H1 (cell line): ENCODE measurements around the gene IFNG-AS1. TPM values are rescaled to one million over a fixed set of nuclear protein-coding genes. Genes with fewer than 3 reads are reported as not detected.

Experiments used
- BACH1 ChIP-seq: IDR thresholded peaks from 2 replicates; pipeline ENCODE4 v1.6.1; 2012; ENCODE audit warnings: low read length, improper control_type of control experiment
- CEBPB ChIP-seq: IDR thresholded peaks from 2 replicates; pipeline ENCODE4 v1.6.1; 2012; ENCODE audit warnings: low read depth, low read length
- EGR1 ChIP-seq: IDR thresholded peaks from 2 replicates; pipeline ENCODE4 v1.6.1; 2011; ENCODE audit warnings: low read depth, low read length, borderline replicate concordance
- KDM4A ChIP-seq: IDR thresholded peaks from one replicate; pipeline ENCODE4 v1.7.1; 2012; ENCODE audit warnings: low read depth, mild to moderate bottlenecking, moderate library complexity, low read length, inconsistent platforms; ENCODE audit not compliant: severe bottlenecking
- MAFK ChIP-seq: IDR thresholded peaks from 2 replicates; pipeline ENCODE4 v1.6.1; 2012; ENCODE audit warnings: low read depth, mild to moderate bottlenecking, improper control_type of control experiment, low read length
- POLR2AphosphoS5 ChIP-seq: IDR thresholded peaks from 2 replicates; pipeline ENCODE4 v1.6.1; 2011; ENCODE audit warnings: low read depth, low read length
- RNF2 ChIP-seq: fragments of 200-900, 300-1000 bp; sonication (generic); IDR thresholded peaks from 2 replicates; pipeline ENCODE4 v1.7.1; 2016; ENCODE audit warnings: borderline replicate concordance, low read depth, mild to moderate bottlenecking, antibody characterized with exemption, low read length; ENCODE audit not compliant: poor library complexity, severe bottlenecking; ENCODE audit errors: missing control alignments
- SIX5 ChIP-seq: IDR thresholded peaks from 2 replicates; pipeline ENCODE4 v1.6.1; 2011; ENCODE audit warnings: mild to moderate bottlenecking, low read depth, low read length
- polyA plus RNA-seq, 7 experiments: library from polyadenylated mRNA; depleted of rRNA in 3 of 7; stranded (reverse) in 5 of 7; unstranded in 2 of 7; fragments of >200 nt in 5 of 7; fragments of 200-250 nt in 2 of 7; gene quantifications; 1 replicate in 5 of 7; 2 replicates in 1 of 7; 4 replicates in 1 of 7; pipeline versions ENCODE4 v1.2.1 to v1.2.3, GENCODE V29; 2011 to 2013; ENCODE audit warnings: missing spikeins in 2 of 7, mixed read lengths in 2 of 7
- total RNA-seq: library from RNA; stranded (reverse); fragmentation: NEBNext Ultra II Directional; extraction: Animal tissue kit (Norgen Biotek cat#: 25700); gene quantifications from 2 replicates; pipeline ENCODE4 v1.2.1, GENCODE V29; 2021
- TF ChIP-seq, protein P1 (sequence below), 3 experiments: IDR thresholded peaks; 1 replicate in 2 of 3; 2 replicates in 1 of 3; pipeline versions ENCODE4 v1.5.1 to v1.6.1; 2011; ENCODE audit warnings: low read length in 3 of 3, mild to moderate bottlenecking in 3 of 3, inconsistent platforms in 2 of 3, low read depth in 1 of 3, moderate library complexity in 1 of 3; ENCODE audit not compliant: insufficient read depth in 1 of 3; ENCODE audit errors: control extremely low read depth in 1 of 3
- TF ChIP-seq, protein P2 (sequence below): IDR thresholded peaks from 2 replicates; pipeline ENCODE4 v1.6.1; 2011; ENCODE audit warnings: low read length, improper control_type of control experiment

Gene IFNG-AS1
- total and polyA plus RNA-seq, 2 of the 8 experiments (the other 6 are each of a cell fraction or from before 2014, with no cell fraction given): not detected

DNA sequence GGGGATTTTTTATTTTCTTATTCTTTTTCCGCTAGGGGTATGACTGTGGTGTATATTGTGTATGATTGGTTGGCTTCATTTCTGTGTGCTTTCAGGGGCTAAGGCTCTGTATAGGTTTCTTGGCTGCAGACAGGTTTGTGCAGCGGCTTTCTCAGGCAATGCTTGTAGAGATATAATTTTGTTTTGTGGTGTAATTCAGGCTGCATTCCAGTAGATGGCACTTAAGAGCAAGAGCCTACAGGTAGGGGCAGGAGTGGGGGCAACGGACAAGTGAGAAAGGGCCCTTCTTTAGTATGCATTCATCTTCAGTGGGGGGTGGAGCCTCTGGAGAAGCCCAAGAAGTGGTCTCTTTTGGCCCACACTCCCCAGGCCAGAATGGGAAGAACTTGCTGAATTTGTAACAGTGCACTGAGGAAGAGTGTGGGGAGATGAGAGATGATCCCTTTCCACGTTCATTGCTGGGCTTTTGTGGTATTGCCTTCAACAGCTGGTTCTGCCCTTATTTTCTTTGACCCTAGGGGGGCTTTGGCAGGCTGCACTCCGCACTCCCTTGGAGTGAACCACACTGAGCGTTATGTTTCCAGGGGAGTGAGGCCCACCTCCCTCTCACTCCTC, 78.6 kb downstream of the IFNG-AS1 start (continued):
- TF ChIP-seq, protein P1, sequence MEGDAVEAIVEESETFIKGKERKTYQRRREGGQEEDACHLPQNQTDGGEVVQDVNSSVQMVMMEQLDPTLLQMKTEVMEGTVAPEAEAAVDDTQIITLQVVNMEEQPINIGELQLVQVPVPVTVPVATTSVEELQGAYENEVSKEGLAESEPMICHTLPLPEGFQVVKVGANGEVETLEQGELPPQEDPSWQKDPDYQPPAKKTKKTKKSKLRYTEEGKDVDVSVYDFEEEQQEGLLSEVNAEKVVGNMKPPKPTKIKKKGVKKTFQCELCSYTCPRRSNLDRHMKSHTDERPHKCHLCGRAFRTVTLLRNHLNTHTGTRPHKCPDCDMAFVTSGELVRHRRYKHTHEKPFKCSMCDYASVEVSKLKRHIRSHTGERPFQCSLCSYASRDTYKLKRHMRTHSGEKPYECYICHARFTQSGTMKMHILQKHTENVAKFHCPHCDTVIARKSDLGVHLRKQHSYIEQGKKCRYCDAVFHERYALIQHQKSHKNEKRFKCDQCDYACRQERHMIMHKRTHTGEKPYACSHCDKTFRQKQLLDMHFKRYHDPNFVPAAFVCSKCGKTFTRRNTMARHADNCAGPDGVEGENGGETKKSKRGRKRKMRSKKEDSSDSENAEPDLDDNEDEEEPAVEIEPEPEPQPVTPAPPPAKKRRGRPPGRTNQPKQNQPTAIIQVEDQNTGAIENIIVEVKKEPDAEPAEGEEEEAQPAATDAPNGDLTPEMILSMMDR (IDR thresholded peaks at IDR 0.05; ENCODE audit: control extremely low read depth in 1 of 3, insufficient read depth in 1 of 3, low read depth in 1 of 3, low read length in 3 of 3): peak; percentile 19 to 64 (median 61)
- TF ChIP-seq SIX5: no peak
- TF ChIP-seq, protein P2, sequence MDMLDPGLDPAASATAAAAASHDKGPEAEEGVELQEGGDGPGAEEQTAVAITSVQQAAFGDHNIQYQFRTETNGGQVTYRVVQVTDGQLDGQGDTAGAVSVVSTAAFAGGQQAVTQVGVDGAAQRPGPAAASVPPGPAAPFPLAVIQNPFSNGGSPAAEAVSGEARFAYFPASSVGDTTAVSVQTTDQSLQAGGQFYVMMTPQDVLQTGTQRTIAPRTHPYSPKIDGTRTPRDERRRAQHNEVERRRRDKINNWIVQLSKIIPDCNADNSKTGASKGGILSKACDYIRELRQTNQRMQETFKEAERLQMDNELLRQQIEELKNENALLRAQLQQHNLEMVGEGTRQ: no peak
- TF ChIP-seq MAFK: no peak
- TF ChIP-seq BACH1: no peak
- TF ChIP-seq POLR2AphosphoS5: no peak
- TF ChIP-seq KDM4A: no peak
- no peak for TF ChIP-seq CEBPB
- no peak for TF ChIP-seq EGR1
- no peak for TF ChIP-seq RNF2
